ENCODE measurements around the gene KCTD15. TPM values are rescaled to one million over a fixed set of nuclear protein-coding genes. Genes with fewer than 3 reads are reported as not detected.

Gene KCTD15
- total RNA-seq, 4 donors from 2014 or later = 6.7 to 51.0 (median 22.1) TPM

DNA sequence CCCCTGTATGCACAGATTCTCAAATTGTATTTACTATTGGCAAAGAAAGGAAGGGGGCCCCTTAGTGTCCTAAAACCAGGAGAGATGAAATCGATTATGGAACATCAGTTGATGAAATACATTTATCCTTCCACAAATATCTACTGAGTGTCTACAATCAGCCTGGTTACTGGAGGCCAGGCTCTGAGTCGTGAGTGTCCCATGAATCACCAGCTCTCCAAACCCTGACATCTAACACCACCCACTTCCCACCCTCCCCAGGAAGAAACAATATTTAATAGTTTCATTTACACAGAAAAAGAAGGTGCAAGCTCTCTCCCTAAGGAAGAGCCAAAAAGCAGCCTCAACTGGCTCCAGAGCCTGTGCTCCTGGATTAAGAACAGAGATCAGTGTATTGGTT is 25.2 kb downstream of the KCTD15 start:
- peaks cover 0 to 4% (median 0%) of the 10 kb centered on the region in 4 donors for H3K9me3 ChIP-seq
- peaks cover 0 to 6% of the 10 kb centered on the region in 2 donors for H3K27me3 ChIP-seq
- no peaks in the 10 kb centered on the region for H3K36me3 ChIP-seq
- peaks cover 0 to 21% (median 17%) of the 10 kb centered on the region in 4 donors for H3K4me1 ChIP-seq
- WGBS, 2 donors = 55 to 64% methylated on average over 2 of the region's 2 CpGs
- no peak overlapping the region for H3K27ac ChIP-seq
- TF ChIP-seq POLR2A (IDR thresholded peaks at IDR 0.05) = no peak
- TF ChIP-seq EP300 (IDR thresholded peaks at IDR 0.05) = no peak
- TF ChIP-seq, protein P1, sequence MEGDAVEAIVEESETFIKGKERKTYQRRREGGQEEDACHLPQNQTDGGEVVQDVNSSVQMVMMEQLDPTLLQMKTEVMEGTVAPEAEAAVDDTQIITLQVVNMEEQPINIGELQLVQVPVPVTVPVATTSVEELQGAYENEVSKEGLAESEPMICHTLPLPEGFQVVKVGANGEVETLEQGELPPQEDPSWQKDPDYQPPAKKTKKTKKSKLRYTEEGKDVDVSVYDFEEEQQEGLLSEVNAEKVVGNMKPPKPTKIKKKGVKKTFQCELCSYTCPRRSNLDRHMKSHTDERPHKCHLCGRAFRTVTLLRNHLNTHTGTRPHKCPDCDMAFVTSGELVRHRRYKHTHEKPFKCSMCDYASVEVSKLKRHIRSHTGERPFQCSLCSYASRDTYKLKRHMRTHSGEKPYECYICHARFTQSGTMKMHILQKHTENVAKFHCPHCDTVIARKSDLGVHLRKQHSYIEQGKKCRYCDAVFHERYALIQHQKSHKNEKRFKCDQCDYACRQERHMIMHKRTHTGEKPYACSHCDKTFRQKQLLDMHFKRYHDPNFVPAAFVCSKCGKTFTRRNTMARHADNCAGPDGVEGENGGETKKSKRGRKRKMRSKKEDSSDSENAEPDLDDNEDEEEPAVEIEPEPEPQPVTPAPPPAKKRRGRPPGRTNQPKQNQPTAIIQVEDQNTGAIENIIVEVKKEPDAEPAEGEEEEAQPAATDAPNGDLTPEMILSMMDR (IDR thresholded peaks at IDR 0.05) = no peak
- no peak overlapping the region for H3K4me3 ChIP-seq
- no peak for DNase-seq (ENCODE audit: low spot score in 2 of 2)

GRCh38 chr19:33823341-33823740 is 26.7 kb downstream of the KCTD15 start:
- DNase-seq (ENCODE audit: low spot score in 2 of 2) = no peak
- H3K9me3 ChIP-seq = peaks cover 0 to 4% (median 0%) of the 10 kb centered on the region in 4 donors
- H3K4me3 ChIP-seq = no peak overlapping the region
- H3K27ac ChIP-seq = no peak overlapping the region
- H3K4me1 ChIP-seq = peaks cover 0 to 21% (median 17%) of the 10 kb centered on the region in 4 donors
- H3K36me3 ChIP-seq = no peaks in the 10 kb centered on the region
- peaks cover 0 to 6% of the 10 kb centered on the region in 2 donors for H3K27me3 ChIP-seq
- TF ChIP-seq, protein P1 (IDR thresholded peaks at IDR 0.05) = no peak
- TF ChIP-seq EP300 (IDR thresholded peaks at IDR 0.05) (no peak), POLR2A (IDR thresholded peaks at IDR 0.05) (no peak)

- 60 to 66% methylated on average over 6 of the region's 6 CpGs for WGBS, 2 donors
Measured at GRCh38 chr19:33825556-33825955, 28.9 kb downstream of the KCTD15 start.

GRCh38 chr19:33826521-33826920 is 29.9 kb downstream of the KCTD15 start:
- H3K27ac ChIP-seq = no peak overlapping the region
- no peaks in the 10 kb centered on the region for H3K4me1 ChIP-seq
- H3K9me3 ChIP-seq = peaks cover 0 to 4% (median 0%) of the 10 kb centered on the region in 4 donors
- TF ChIP-seq POLR2A (IDR thresholded peaks at IDR 0.05) = no peak
- no peak for TF ChIP-seq EP300 (IDR thresholded peaks at IDR 0.05)
- TF ChIP-seq, protein P1 (IDR thresholded peaks at IDR 0.05) = no peak
- H3K4me3 ChIP-seq = no peak overlapping the region
- DNase-seq (ENCODE audit: low spot score in 2 of 2) = no peak
- H3K36me3 ChIP-seq = no peaks in the 10 kb centered on the region
- H3K27me3 ChIP-seq = no peaks in the 10 kb centered on the region
- WGBS, 2 donors = 81 to 84% methylated on average over 7 of the region's 7 CpGs

More at GRCh38 chr19:33825556-33825955, 28.9 kb downstream of the KCTD15 start:
- no peaks in the 10 kb centered on the region for H3K36me3 ChIP-seq
- TF ChIP-seq, protein P1 (IDR thresholded peaks at IDR 0.05) = no peak
- TF ChIP-seq EP300 (IDR thresholded peaks at IDR 0.05) (no peak), POLR2A (IDR thresholded peaks at IDR 0.05) (no peak)
- no peak for DNase-seq (ENCODE audit: low spot score in 2 of 2)
- peaks cover 0 to 4% (median 0%) of the 10 kb centered on the region in 4 donors for H3K9me3 ChIP-seq
- H3K27me3 ChIP-seq = peaks cover 0 to 2% of the 10 kb centered on the region in 2 donors
- peaks cover 0 to 6% (median 4%) of the 10 kb centered on the region in 4 donors for H3K4me1 ChIP-seq
- H3K4me3 ChIP-seq = no peak overlapping the region
- H3K27ac ChIP-seq = no peak overlapping the region

DNA sequence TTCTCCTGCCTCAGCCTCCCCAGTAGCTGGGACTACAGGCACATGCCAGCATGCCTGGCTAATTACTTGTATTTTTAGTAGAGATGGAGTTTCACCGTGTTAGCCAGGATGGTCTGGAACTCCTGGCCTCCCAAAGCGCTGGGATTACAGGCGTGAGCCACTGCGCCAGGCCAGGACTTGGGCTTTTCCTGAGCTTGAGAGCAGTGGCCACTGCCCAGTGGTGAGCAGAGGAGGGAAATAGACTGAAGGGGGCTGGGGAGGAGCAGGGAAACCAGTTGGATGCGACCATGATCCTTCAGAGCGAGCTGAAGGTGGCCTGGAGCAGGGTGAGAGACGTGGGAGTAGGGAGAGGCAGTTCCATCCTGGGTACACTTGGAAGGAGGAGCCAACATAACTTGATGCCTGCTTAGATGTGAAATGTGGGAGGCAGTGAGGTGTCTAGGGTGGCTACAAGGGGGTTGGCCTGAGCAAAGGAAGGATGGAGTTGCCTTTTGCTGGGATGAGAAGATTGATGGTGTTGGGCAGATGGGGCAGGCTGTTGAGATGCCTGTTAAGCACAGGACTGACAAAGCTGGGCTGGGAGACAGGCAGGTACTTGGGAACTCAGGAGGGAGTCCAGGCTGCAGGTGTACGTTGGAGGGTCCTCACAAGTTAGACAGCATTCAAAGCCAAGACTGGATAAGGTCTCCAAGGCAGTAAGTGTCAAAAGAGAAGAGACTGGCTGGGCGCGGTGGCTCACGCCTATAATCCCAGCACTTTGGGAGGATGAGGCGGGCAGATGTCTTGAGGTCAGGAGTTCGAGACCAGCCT is 31.8 kb downstream of the KCTD15 start:
- no peaks in the 10 kb centered on the region for H3K27me3 ChIP-seq
- no peaks in the 10 kb centered on the region for H3K4me1 ChIP-seq
- DNase-seq (ENCODE audit: low spot score in 2 of 2) = no peak
- H3K27ac ChIP-seq = no peak overlapping the region
- WGBS, 2 donors = 84 to 88% methylated on average over 13 of the region's 13 CpGs
- TF ChIP-seq POLR2A (IDR thresholded peaks at IDR 0.05) = no peak
- TF ChIP-seq EP300 (IDR thresholded peaks at IDR 0.05) = no peak
- TF ChIP-seq, protein P1 (IDR thresholded peaks at IDR 0.05) = no peak
- H3K9me3 ChIP-seq = peaks cover 0 to 1% (median 0%) of the 10 kb centered on the region in 4 donors
- H3K36me3 ChIP-seq = no peaks in the 10 kb centered on the region
- no peak overlapping the region for H3K4me3 ChIP-seq

All from tibial nerve (tissue), 4 donors.